HEK293 (cell line): Measurements from ENCODE around the gene RABL3.

Source experiments
- CTCF ChIA-PET: fragments of 350-600 bp; formaldehyde crosslinking; extraction: SDS; loops from one replicate; lab custom pipeline; 2021; ENCODE audit warnings: antibody characterized with exemption; lab: Yijun Ruan, JAX
- POLR2A ChIA-PET: fragments of 300-600 bp; formaldehyde crosslinking; extraction: SDS; loops from one replicate; lab custom pipeline; 2020; ENCODE audit warnings: antibody characterized with exemption, inconsistent platforms; lab: Yijun Ruan, JAX
- H3K27ac ChIP-seq: fragments of 200-500 bp; sonication (Bioruptor generic); 2 replicates; pipeline ENCODE4 v1.5.1; 2014; ENCODE audit warnings: low read depth, low read length, control low read depth, inconsistent platforms; ENCODE audit errors: extremely low read depth
- H3K36me3 ChIP-seq, 2 experiments: fragments of 200-500 bp in 1 of 2; sonication (Bioruptor generic) in 1 of 2; 1 replicate in 1 of 2; 2 replicates in 1 of 2; pipeline ENCODE4 v1.5.1; 2014 to 2017; ENCODE audit warnings: inconsistent platforms in 2 of 2, low read length in 2 of 2; ENCODE audit not compliant: control insufficient read depth in 2 of 2, insufficient read depth in 1 of 2
- H3K4me1 ChIP-seq: fragments of 200-500 bp; sonication (Bioruptor generic); 2 replicates; pipeline ENCODE4 v1.5.1; 2014; ENCODE audit warnings: mild to moderate bottlenecking, low read length, inconsistent platforms; ENCODE audit not compliant: control insufficient read depth, insufficient read depth
- H3K4me3 ChIP-seq: 2 replicates; pipeline ENCODE4 v1.5.1; 2011; ENCODE audit warnings: low read depth, mild to moderate bottlenecking, control low read depth, low read length, moderate library complexity
- H3K9me3 ChIP-seq: fragments of 200-500 bp; sonication (Bioruptor generic); 2 replicates; pipeline ENCODE4 v1.5.1; 2014; ENCODE audit warnings: low read depth, low read length, inconsistent platforms; ENCODE audit not compliant: control insufficient read depth, insufficient read depth
- BCL11B ChIP-seq: fragments of 450-650 bp; formaldehyde crosslinking; IDR thresholded peaks from 2 replicates; pipeline ENCODE4 v1.5.1; 2016; ENCODE audit warnings: low read depth, missing biosample characterization, missing genetic modification characterization
- FEZF1 ChIP-seq: fragments of 450-650 bp; formaldehyde crosslinking; IDR thresholded peaks from 2 replicates; pipeline ENCODE4 v1.5.1; 2016; ENCODE audit warnings: missing biosample characterization, missing genetic modification characterization
- GLIS1 ChIP-seq: fragments of 450-650 bp; formaldehyde crosslinking; IDR thresholded peaks from 2 replicates; pipeline ENCODE4 v1.5.1; 2016; ENCODE audit warnings: missing biosample characterization, missing genetic modification characterization
- HOXA7 ChIP-seq: sonication (generic); formaldehyde crosslinking; IDR thresholded peaks from 2 replicates; pipeline ENCODE4 v1.8.1; 2022; ENCODE audit warnings: missing genetic modification reagents, borderline replicate concordance
- KLF17 ChIP-seq: fragments of 450-650 bp; formaldehyde crosslinking; IDR thresholded peaks from 2 replicates; pipeline ENCODE4 v1.5.1; 2016; ENCODE audit warnings: missing biosample characterization, missing genetic modification characterization
- PBX3 ChIP-seq: sonication (generic); formaldehyde crosslinking; IDR thresholded peaks from 2 replicates; pipeline ENCODE4 v1.8.1; 2022; ENCODE audit warnings: mild to moderate bottlenecking, moderate library complexity, missing genetic modification reagents
- PRDM1 ChIP-seq: fragments of 450-650 bp; formaldehyde crosslinking; IDR thresholded peaks from 2 replicates; pipeline ENCODE4; 2016; ENCODE audit warnings: missing biosample characterization, missing genetic modification characterization
- SP3 ChIP-seq: fragments of 450-650 bp; formaldehyde crosslinking; IDR thresholded peaks from 2 replicates; pipeline ENCODE4 v1.5.1; 2016; ENCODE audit warnings: missing biosample characterization, missing genetic modification characterization
- YY1 ChIP-seq: fragments of 450-650 bp; formaldehyde crosslinking; IDR thresholded peaks from 2 replicates; pipeline ENCODE4 v1.5.1; 2018; ENCODE audit warnings: missing biosample characterization, missing genetic modification characterization
- ZBTB44 ChIP-seq: fragments of 450-650 bp; IDR thresholded peaks from 2 replicates; pipeline ENCODE4 v1.5.1; 2018; ENCODE audit warnings: missing biosample characterization, mild to moderate bottlenecking, missing genetic modification characterization
- ZNF140 ChIP-seq: fragments of 450-650 bp; formaldehyde crosslinking; IDR thresholded peaks from 2 replicates; pipeline ENCODE4 v1.5.1; 2016; ENCODE audit warnings: missing biosample characterization, missing genetic modification characterization
- ZNF169 ChIP-seq: fragments of 450-650 bp; formaldehyde crosslinking; IDR thresholded peaks from 2 replicates; pipeline ENCODE4 v1.5.1; 2016; ENCODE audit warnings: missing biosample characterization, missing genetic modification characterization
- ZNF19 ChIP-seq: fragments of 450-650 bp; formaldehyde crosslinking; IDR thresholded peaks from 2 replicates; pipeline ENCODE4; 2016; ENCODE audit warnings: missing biosample characterization, missing genetic modification characterization, low read depth
- ZNF221 ChIP-seq: fragments of 450-650 bp; formaldehyde crosslinking; IDR thresholded peaks from 2 replicates; pipeline ENCODE4 v1.5.1; 2017; ENCODE audit warnings: missing biosample characterization, missing genetic modification characterization, borderline replicate concordance
- ZNF248 ChIP-seq: fragments of 450-650 bp; formaldehyde crosslinking; IDR thresholded peaks from 2 replicates; pipeline ENCODE4 v1.5.1; 2017; ENCODE audit warnings: missing biosample characterization, missing genetic modification characterization
- ZNF311 ChIP-seq: fragments of 450-650 bp; formaldehyde crosslinking; IDR thresholded peaks from 2 replicates; pipeline ENCODE4 v1.5.1; 2017; ENCODE audit warnings: missing biosample characterization, missing genetic modification characterization, borderline replicate concordance
- ZNF366 ChIP-seq: fragments of 450-650 bp; formaldehyde crosslinking; conservative IDR thresholded peaks from 2 replicates; pipeline ENCODE4 v1.5.1; 2016; ENCODE audit warnings: missing biosample characterization, missing genetic modification characterization
- ZNF423 ChIP-seq: fragments of 450-650 bp; formaldehyde crosslinking; IDR thresholded peaks from 2 replicates; pipeline ENCODE4 v1.5.1; 2016; ENCODE audit warnings: missing biosample characterization, missing genetic modification characterization
- ZNF560 ChIP-seq: fragments of 450-650 bp; formaldehyde crosslinking; IDR thresholded peaks from 2 replicates; pipeline ENCODE4 v1.5.1; 2017; ENCODE audit warnings: missing biosample characterization, missing genetic modification characterization, borderline replicate concordance
- ZNF596 ChIP-seq: fragments of 450-650 bp; IDR thresholded peaks from 2 replicates; pipeline ENCODE4 v1.5.0; 2018; ENCODE audit warnings: missing biosample characterization, mild to moderate bottlenecking, missing genetic modification characterization, moderate library complexity
- ZNF600 ChIP-seq: fragments of 450-650 bp; formaldehyde crosslinking; IDR thresholded peaks from 2 replicates; pipeline ENCODE4 v1.5.1; 2016; ENCODE audit warnings: missing biosample characterization, missing genetic modification characterization
- ZNF707 ChIP-seq: fragments of 450-650 bp; formaldehyde crosslinking; IDR thresholded peaks from 2 replicates; pipeline ENCODE4 v1.5.1; 2016; ENCODE audit warnings: missing biosample characterization, missing genetic modification characterization
- ZNF747 ChIP-seq: fragments of 450-650 bp; formaldehyde crosslinking; IDR thresholded peaks from 2 replicates; pipeline ENCODE4 v1.5.1; 2016; ENCODE audit warnings: missing biosample characterization, missing genetic modification characterization
- ZNF791 ChIP-seq: fragments of 450-650 bp; formaldehyde crosslinking; IDR thresholded peaks from 2 replicates; pipeline ENCODE4 v1.5.1; 2016; ENCODE audit warnings: missing biosample characterization, missing genetic modification characterization
- ZNF792 ChIP-seq: fragments of 450-650 bp; formaldehyde crosslinking; IDR thresholded peaks from 2 replicates; pipeline ENCODE4 v1.5.1; 2016; ENCODE audit warnings: missing biosample characterization, missing genetic modification characterization
- TF ChIP-seq, protein P1 (sequence below): fragments of 450-650 bp; formaldehyde crosslinking; IDR thresholded peaks from 2 replicates; pipeline ENCODE4 v1.5.1; 2016; ENCODE audit warnings: missing biosample characterization, missing genetic modification characterization
- TF ChIP-seq, protein P2 (sequence below): fragments of 450-650 bp; formaldehyde crosslinking; IDR thresholded peaks from 2 replicates; pipeline ENCODE4 v1.5.1; 2017; ENCODE audit warnings: missing biosample characterization, mild to moderate bottlenecking, missing genetic modification characterization, moderate library complexity

RABL3 gene

DNA sequence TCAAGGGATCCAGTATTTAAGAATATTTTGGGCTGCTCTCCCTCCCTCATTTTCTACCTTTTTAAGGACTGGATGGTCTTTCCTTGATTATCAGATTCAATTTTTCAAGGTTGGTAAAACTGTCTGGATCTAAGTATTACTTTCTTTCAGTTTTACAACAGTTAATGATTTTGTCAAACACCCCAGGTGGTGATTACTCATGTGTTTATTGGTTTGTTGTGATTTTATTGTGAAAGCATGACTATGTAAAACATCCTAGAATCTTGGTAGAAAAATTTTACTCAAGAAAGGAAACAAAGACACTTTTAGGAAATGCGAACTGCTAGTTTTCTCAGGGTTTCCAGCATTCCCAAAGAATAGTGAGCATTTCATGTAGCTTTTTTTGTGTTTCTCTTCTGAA is 7.5 kb upstream of the RABL3 start:
- TF ChIP-seq ZNF707 (tag by site-specific recombination): no peak
- no peak for TF ChIP-seq FEZF1 (tag by site-specific recombination)
- no peak for TF ChIP-seq PBX3
- TF ChIP-seq ZNF596 (tag by site-specific recombination): no peak
- TF ChIP-seq BCL11B (tag by site-specific recombination): no peak
- no peak for TF ChIP-seq ZNF169 (tag by site-specific recombination)
- TF ChIP-seq ZNF140: no peak
- TF ChIP-seq ZNF792: no peak
- no peak for TF ChIP-seq SP3 (tag by site-specific recombination)
- no peak for TF ChIP-seq ZNF248 (tag by site-specific recombination)
- no peak for TF ChIP-seq ZNF19 (tag by site-specific recombination)
- TF ChIP-seq ZNF747 (tag by site-specific recombination): no peak
- TF ChIP-seq ZNF311 (tag by site-specific recombination): no peak
- no peak for TF ChIP-seq ZNF600 (tag by site-specific recombination)
- TF ChIP-seq, protein P1, sequence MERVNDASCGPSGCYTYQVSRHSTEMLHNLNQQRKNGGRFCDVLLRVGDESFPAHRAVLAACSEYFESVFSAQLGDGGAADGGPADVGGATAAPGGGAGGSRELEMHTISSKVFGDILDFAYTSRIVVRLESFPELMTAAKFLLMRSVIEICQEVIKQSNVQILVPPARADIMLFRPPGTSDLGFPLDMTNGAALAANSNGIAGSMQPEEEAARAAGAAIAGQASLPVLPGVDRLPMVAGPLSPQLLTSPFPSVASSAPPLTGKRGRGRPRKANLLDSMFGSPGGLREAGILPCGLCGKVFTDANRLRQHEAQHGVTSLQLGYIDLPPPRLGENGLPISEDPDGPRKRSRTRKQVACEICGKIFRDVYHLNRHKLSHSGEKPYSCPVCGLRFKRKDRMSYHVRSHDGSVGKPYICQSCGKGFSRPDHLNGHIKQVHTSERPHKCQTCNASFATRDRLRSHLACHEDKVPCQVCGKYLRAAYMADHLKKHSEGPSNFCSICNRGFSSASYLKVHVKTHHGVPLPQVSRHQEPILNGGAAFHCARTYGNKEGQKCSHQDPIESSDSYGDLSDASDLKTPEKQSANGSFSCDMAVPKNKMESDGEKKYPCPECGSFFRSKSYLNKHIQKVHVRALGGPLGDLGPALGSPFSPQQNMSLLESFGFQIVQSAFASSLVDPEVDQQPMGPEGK (tag by site-specific recombination): no peak
- TF ChIP-seq PRDM1 (tag by site-specific recombination): no peak
- TF ChIP-seq HOXA7: no peak
- TF ChIP-seq GLIS1 (tag by site-specific recombination): no peak
- TF ChIP-seq ZBTB44 (tag by site-specific recombination): no peak
- H3K4me1 ChIP-seq: no peaks in the 10 kb centered on the region
- H3K36me3 ChIP-seq: peaks cover 0 to 21% of the 10 kb centered on the region in 2 experiments; a peak in 2 of 3 replicates
- H3K4me3 ChIP-seq: no peak overlapping the region
- no peaks in the 10 kb centered on the region for H3K9me3 ChIP-seq
- no peak overlapping the region for H3K27ac ChIP-seq
- POLR2A ChIA-PET: no interaction called here
- CTCF ChIA-PET: no interaction called here

DNA sequence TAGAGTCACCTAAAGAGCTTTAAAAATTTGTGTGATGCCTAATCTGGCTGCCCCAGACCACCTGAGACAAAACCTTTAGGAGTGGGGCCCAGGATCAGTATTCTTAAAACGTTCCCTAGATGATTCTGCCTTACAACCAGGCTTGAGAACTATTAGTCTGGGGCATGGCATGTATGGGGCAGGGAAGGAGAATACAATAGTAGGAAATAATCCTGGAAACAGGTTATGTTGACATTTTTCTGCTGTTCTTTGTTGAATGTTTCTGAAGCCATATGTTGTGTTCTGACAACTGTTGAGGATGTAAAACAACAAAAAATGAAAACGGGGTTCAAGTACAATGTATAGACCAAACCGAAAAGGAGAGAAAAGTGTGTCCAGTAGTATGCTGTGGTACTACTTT is 3.1 kb upstream of the RABL3 start:
- no peaks in the 10 kb centered on the region for H3K4me1 ChIP-seq
- ChIA-PET POLR2A (no interaction called here), CTCF (no interaction called here)
- no peaks in the 10 kb centered on the region for H3K9me3 ChIP-seq
- peaks cover 0 to 2% of the 10 kb centered on the region in 2 experiments; a peak in 1 of 3 replicates for H3K36me3 ChIP-seq
- no peak overlapping the region for H3K27ac ChIP-seq
- no peak overlapping the region for H3K4me3 ChIP-seq
- TF ChIP-seq ZNF707 (tag by site-specific recombination) (no peak), ZNF366 (tag by site-specific recombination) (no peak), YY1 (tag by site-specific recombination) (no peak), KLF17 (no peak), PRDM1 (tag by site-specific recombination) (no peak), ZNF560 (tag by site-specific recombination) (no peak), ZNF221 (tag by site-specific recombination) (no peak), ZNF791 (tag by site-specific recombination) (no peak), ZNF423 (tag by site-specific recombination) (no peak)
- TF ChIP-seq, protein P2, sequence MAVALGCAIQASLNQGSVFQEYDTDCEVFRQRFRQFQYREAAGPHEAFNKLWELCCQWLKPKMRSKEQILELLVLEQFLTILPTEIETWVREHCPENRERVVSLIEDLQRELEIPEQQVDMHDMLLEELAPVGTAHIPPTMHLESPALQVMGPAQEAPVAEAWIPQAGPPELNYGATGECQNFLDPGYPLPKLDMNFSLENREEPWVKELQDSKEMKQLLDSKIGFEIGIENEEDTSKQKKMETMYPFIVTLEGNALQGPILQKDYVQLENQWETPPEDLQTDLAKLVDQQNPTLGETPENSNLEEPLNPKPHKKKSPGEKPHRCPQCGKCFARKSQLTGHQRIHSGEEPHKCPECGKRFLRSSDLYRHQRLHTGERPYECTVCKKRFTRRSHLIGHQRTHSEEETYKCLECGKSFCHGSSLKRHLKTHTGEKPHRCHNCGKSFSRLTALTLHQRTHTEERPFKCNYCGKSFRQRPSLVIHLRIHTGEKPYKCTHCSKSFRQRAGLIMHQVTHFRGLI (tag by site-specific recombination): no peak
